Tibial nerve (tissue), 4 donors: ENCODE measurements around the gene WNT16. TPM values are rescaled to one million over a fixed set of nuclear protein-coding genes. Genes with fewer than 3 reads are reported as not detected.

Experiments used
- DNase-seq, 2 donors: peaks; one replicate each; pipeline ENCODE4 v3.0.0-alpha.2; 2019; ENCODE audit warnings: low spot score in 2 of 2
- H3K27ac ChIP-seq, 4 donors: fragments of 200-600 bp; sonication (generic) in 3 of 4; one replicate each; pipeline ENCODE4 v1.5.1; 2017 to 2019; ENCODE audit warnings: mild to moderate bottlenecking in 1 of 4
- H3K27me3 ChIP-seq, 2 donors: fragments of 200-600 bp; sonication (generic) in 1 of 2; one replicate each; pipeline versions ENCODE4 v1.5.1 to v1.6.0; 2017 to 2019
- H3K36me3 ChIP-seq, 3 donors: fragments of 200-600 bp; sonication (generic); one replicate each; pipeline ENCODE4 v1.5.1; 2018 to 2019
- H3K4me1 ChIP-seq, 4 donors: fragments of 200-600 bp; sonication (generic) in 3 of 4; one replicate each; pipeline ENCODE4 v1.5.1; 2017 to 2019
- H3K4me3 ChIP-seq, 4 donors: fragments of 200-600 bp; sonication (generic) in 3 of 4; one replicate each; pipeline ENCODE4 v1.5.1; 2017 to 2019; ENCODE audit warnings: mild to moderate bottlenecking in 1 of 4, moderate library complexity in 1 of 4
- H3K9me3 ChIP-seq, 4 donors: fragments of 200-600 bp; sonication (generic) in 3 of 4; one replicate each; pipeline ENCODE4 v1.5.1; 2017 to 2019
- CTCF ChIP-seq, 5 experiments: fragments of 200-600 bp in 3 of 5; fragments of 450-650 bp in 2 of 5; sonication (generic) in 3 of 5; IDR thresholded peaks; one replicate each; pipeline ENCODE4 v1.5.1; 2016 to 2019; ENCODE audit warnings: antibody characterized with exemption in 5 of 5, mild to moderate bottlenecking in 3 of 5, moderate library complexity in 2 of 5
- EP300 ChIP-seq, 2 donors: sonication (generic); formaldehyde crosslinking; IDR thresholded peaks; one replicate each; pipeline ENCODE4 v1.6.1; 2017; ENCODE audit warnings: antibody characterized with exemption in 2 of 2, mild to moderate bottlenecking in 1 of 2
- POLR2A ChIP-seq, 2 donors: fragments of 450-650 bp; IDR thresholded peaks; one replicate each; pipeline ENCODE4 v1.6.1; 2017; ENCODE audit warnings: antibody characterized with exemption in 2 of 2, mild to moderate bottlenecking in 2 of 2, moderate library complexity in 2 of 2
- WGBS, 2 donors: methylation state at CpG; one replicate each; pipeline ENCODE4 v1.1.5; 2018; 5-methylcytosine and 5-hydroxymethylcytosine counted together
- total RNA-seq, 4 donors: library from RNA; depleted of rRNA; stranded (reverse); fragments of >200 nt; gene quantifications; one replicate each; pipeline ENCODE4 v1.1.0, GENCODE V29; 2016

The WNT16 gene
- total RNA-seq, 4 donors from 2014 or later, result 0.20 to 0.21 TPM; not detected in 2

- Histone ChIP-seq H3K36me3 (peaks cover 0 to 4% (median 0%) of the 10 kb centered on the region in 3 donors), H3K4me3 (no peak overlapping the region), H3K4me1 (peaks cover 0 to 30% (median 20%) of the 10 kb centered on the region in 4 donors), H3K9me3 (no peaks in the 10 kb centered on the region), H3K27me3 (no peaks in the 10 kb centered on the region), H3K27ac (no peak overlapping the region)
- DNase-seq, result no peak
- TF ChIP-seq EP300 (IDR thresholded peaks at IDR 0.05) (no peak), POLR2A (IDR thresholded peaks at IDR 0.05) (no peak), CTCF (IDR thresholded peaks at IDR 0.05) (no peak)
These were observed 61.3 kb downstream of the WNT16 start for GRCh38 chr7:121390109-121390508.

GRCh38 chr7:121390617-121391016, 61.8 kb downstream of the WNT16 start:
- Histone ChIP-seq H3K36me3 (peaks cover 0 to 4% (median 0%) of the 10 kb centered on the region in 3 donors), H3K4me3 (no peak overlapping the region), H3K4me1 (peaks cover 0 to 29% (median 19%) of the 10 kb centered on the region in 4 donors), H3K27ac (no peak overlapping the region), H3K9me3 (no peaks in the 10 kb centered on the region), H3K27me3 (no peaks in the 10 kb centered on the region)
- WGBS, 2 donors, result 41 to 64% methylated on average over 2 of the region's 2 CpGs
- TF ChIP-seq POLR2A (IDR thresholded peaks at IDR 0.05), result no peak
- no peak for TF ChIP-seq CTCF (IDR thresholded peaks at IDR 0.05)
- TF ChIP-seq EP300 (IDR thresholded peaks at IDR 0.05), result no peak
- no peak for DNase-seq

Other genes starting within 250 kb of the WNT16 start
- 10 to 100 TPM; 38.9 to 52.0 (median 43.8) TPM for gene FAM3C, start 67.3 kb downstream of the WNT16 start, total RNA-seq